GM18502 (cell line): ENCODE data around the gene LACTB.
"Not testable (repeated sequence)": the region's sequence is repeated elsewhere in the genome, so short reads cannot be mapped to it uniquely, and the experiment has no call there.

ENCODE experiments used
- ATAC-seq: cut with Tn5 transposase; IDR thresholded peaks from one replicate; pipeline ENCODE4 v1.9.1; 2021; ENCODE audit warnings: mild to moderate bottlenecking; ENCODE audit not compliant: unreplicated experiment, poor library complexity

LACTB gene

GRCh38 chr15:63089260-63090043, 32.2 kb upstream of the LACTB start:
- no peak for ATAC-seq

GRCh38 chr15:63090472-63090871, 31.2 kb upstream of the LACTB start:
- ATAC-seq = no peak

GRCh38 chr15:63090887-63091286, 30.8 kb upstream of the LACTB start:
- ATAC-seq = no peak

- ATAC-seq = no peak
Measured at GRCh38 chr15:63091679-63092446, 29.8 kb upstream of the LACTB start.

GRCh38 chr15:63093486-63094205, 28.0 kb upstream of the LACTB start:
- ATAC-seq = peak; percentile 49

- no peak for ATAC-seq
Measured at GRCh38 chr15:63094495-63094931, 27.1 kb upstream of the LACTB start.

- ATAC-seq = no peak
Measured at GRCh38 chr15:63096178-63096577, 25.5 kb upstream of the LACTB start.

- ATAC-seq = not testable (repeated sequence)
Measured at GRCh38 chr15:63098901-63099300, 22.8 kb upstream of the LACTB start.

GRCh38 chr15:63099581-63099980, 22.1 kb upstream of the LACTB start:
- ATAC-seq = not testable (repeated sequence)

GRCh38 chr15:63103416-63103815, 18.2 kb upstream of the LACTB start:
- no peak for ATAC-seq

GRCh38 chr15:63104727-63105126, 16.9 kb upstream of the LACTB start:
- ATAC-seq = no peak

- ATAC-seq = not testable (repeated sequence)
Measured at GRCh38 chr15:63105354-63105753, 16.3 kb upstream of the LACTB start.

GRCh38 chr15:63107895-63108546, 13.6 kb upstream of the LACTB start:
- no peak for ATAC-seq

- ATAC-seq = no peak
Measured at GRCh38 chr15:63109498-63109897, 12.2 kb upstream of the LACTB start.

- ATAC-seq = no peak
Measured at GRCh38 chr15:63109920-63110319, 11.7 kb upstream of the LACTB start.

GRCh38 chr15:63110428-63111026, 11.1 kb upstream of the LACTB start:
- no peak for ATAC-seq

- no peak for ATAC-seq
Measured at GRCh38 chr15:63111481-63111880, 10.2 kb upstream of the LACTB start.

GRCh38 chr15:63112871-63113270, 8.8 kb upstream of the LACTB start:
- no peak for ATAC-seq

- no peak for ATAC-seq
Measured at GRCh38 chr15:63114465-63114864, 7.2 kb upstream of the LACTB start.

GRCh38 chr15:63118854-63119253, 2.8 kb upstream of the LACTB start:
- no peak for ATAC-seq
